Activated T-helper 1 cell treated with anti-CD3 and anti-CD28 coated beads, Interleukin-2, amount 50 U/mL, for 16 hours (primary cell): ENCODE data around the gene CKMT2.
"Not testable (repeated sequence)": the region's sequence is repeated elsewhere in the genome, so short reads cannot be mapped to it uniquely, and the experiment has no call there.

Experiments used
- DNase-seq, 2 donors: peaks; one replicate each; pipeline ENCODE4 v3.0.0-alpha.2; 2020; ENCODE audit warnings: low read depth in 1 of 2, low spot score in 1 of 2

The CKMT2 gene

GRCh38 chr5:81249240-81249639 is 16.1 kb downstream of the CKMT2 start:
- no peak for DNase-seq

- DNase-seq: no peak
Observed at GRCh38 chr5:81250004-81250403, 16.9 kb downstream of the CKMT2 start.

GRCh38 chr5:81251922-81252321 is 18.8 kb downstream of the CKMT2 start:
- no peak for DNase-seq

GRCh38 chr5:81252904-81253303 is 19.8 kb downstream of the CKMT2 start:
- no peak for DNase-seq

- no peak for DNase-seq
Observed at GRCh38 chr5:81253875-81254274, 20.8 kb downstream of the CKMT2 start.

- DNase-seq: no peak
Observed at GRCh38 chr5:81254886-81255559, 21.9 kb downstream of the CKMT2 start.

- DNase-seq: no peak
Observed at GRCh38 chr5:81256766-81257165, 23.6 kb downstream of the CKMT2 start.

- not testable (repeated sequence) for DNase-seq
Observed at GRCh38 chr5:81262796-81263195, 29.7 kb downstream of the CKMT2 start.

GRCh38 chr5:81265101-81265500 is 32.0 kb downstream of the CKMT2 start:
- no peak for DNase-seq

- no peak for DNase-seq
Observed at GRCh38 chr5:81268521-81269196, 35.5 kb downstream of the CKMT2 start.

GRCh38 chr5:81269751-81270393 is 36.8 kb downstream of the CKMT2 start:
- no peak for DNase-seq

GRCh38 chr5:81270394-81271027 is 37.4 kb downstream of the CKMT2 start:
- not testable (repeated sequence) for DNase-seq

- no peak for DNase-seq
Observed at GRCh38 chr5:81283976-81284375, 50.9 kb downstream of the CKMT2 start.

- DNase-seq: no peak
Observed at GRCh38 chr5:81286059-81286617, 53.0 kb downstream of the CKMT2 start.

- no peak for DNase-seq
Observed at GRCh38 chr5:81288021-81288433, 54.9 kb downstream of the CKMT2 start.

- no peak for DNase-seq
Observed at GRCh38 chr5:81290146-81290545, 57.0 kb downstream of the CKMT2 start.

GRCh38 chr5:81292130-81292529 is 59.0 kb downstream of the CKMT2 start:
- no peak for DNase-seq

GRCh38 chr5:81294021-81294420 is 60.9 kb downstream of the CKMT2 start:
- not testable (repeated sequence) for DNase-seq

GRCh38 chr5:81297531-81297930 is 64.4 kb downstream of the CKMT2 start:
- DNase-seq: no peak

GRCh38 chr5:81300921-81301270 is 67.8 kb downstream of the CKMT2 start:
- no peak for DNase-seq

- DNase-seq: peak; percentile 80 to 86
Observed at GRCh38 chr5:81301271-81302015, 68.3 kb downstream of the CKMT2 start, which contains the start of gene ZCCHC9. Gene ZCCHC9 (plus strand): TSS chr5:81301587. CDS start chr5:81304758, 3,171 bp downstream.
